Right ventricle myocardium inferior (tissue), 1 donor: ENCODE measurements around the gene TTBK1. TPM values are rescaled to one million over a fixed set of nuclear protein-coding genes. Genes with fewer than 3 reads are reported as not detected.

Experiments used
- ATAC-seq: fragments of 200-7000 bp; cut with Tn5 transposase; one replicate; pipeline ENCODE4 v1.9.1; 2020; ENCODE audit warnings: mild to moderate bottlenecking, moderate library complexity
- DNase-seq: peaks from one replicate; pipeline ENCODE4 v3.0.0; 2021; ENCODE audit errors: missing footprints
- intact Hi-C: fragments of 100-400 bp; cut with DNase I; formaldehyde crosslinking; loops from one replicate; pipeline ENCODE4 v1.11.0; 2022
- total RNA-seq: library from RNA; stranded (reverse); fragmentation: NEBNext Ultra II Directional; extraction: Animal tissue kit (Norgen Biotek cat#: 25700); gene quantifications from one replicate; pipeline ENCODE4 v1.2.1, GENCODE V29; 2021
- donor health status: DM: no; HTN: yes; CAD: no; lungs with severe emphysema.

Gene TTBK1
- total RNA-seq, 1 donor from 2014 or later: 0.19 TPM

DNA sequence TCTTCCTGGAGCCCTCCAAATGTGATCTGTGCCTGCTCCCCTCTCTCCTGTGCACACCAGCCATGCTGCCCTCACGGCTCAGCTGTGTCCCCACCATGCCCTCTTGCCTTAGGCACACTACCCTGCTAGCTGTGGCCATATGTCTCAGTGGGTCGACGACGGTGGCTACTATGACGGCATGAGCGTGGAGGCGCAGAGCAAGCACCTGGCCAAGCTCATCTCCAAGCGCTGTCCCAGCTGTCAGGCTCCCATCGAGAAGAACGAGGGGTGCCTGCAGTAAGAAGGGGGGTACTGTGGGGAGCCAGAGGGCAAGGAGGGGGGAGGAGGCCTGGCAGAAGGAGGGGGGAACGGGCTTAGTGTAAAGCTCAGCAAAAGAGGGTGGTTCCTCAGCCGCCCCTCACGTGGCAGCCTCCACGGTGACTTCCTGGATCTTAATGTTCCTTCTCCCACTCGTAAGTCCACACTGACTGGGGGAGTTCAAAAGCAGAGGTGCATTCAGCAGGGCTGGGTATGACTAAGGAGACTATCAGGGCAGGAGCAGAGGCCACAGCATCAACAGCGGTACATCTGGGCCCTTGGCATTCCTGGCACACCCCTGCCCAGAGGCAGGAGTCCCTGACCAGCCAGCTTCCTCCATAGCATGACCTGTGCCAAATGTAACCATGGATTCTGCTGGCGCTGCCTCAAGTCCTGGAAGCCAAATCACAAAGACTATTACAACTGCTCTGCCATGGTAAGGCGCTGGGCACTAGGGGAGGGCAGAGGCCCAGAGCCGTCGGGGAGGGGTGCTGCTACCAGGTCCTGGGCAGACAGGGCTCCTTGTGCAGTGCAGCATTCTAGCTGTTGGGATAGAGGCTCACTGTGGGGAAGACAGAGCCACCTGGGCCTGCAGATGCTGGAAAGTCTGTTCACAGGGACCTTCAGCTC lies 22.0 kb upstream of the TTBK1 start:
- ATAC-seq (peak; percentile 23), DNase-seq (peak; percentile 34)
- intact Hi-C loops: no loop called here

DNA sequence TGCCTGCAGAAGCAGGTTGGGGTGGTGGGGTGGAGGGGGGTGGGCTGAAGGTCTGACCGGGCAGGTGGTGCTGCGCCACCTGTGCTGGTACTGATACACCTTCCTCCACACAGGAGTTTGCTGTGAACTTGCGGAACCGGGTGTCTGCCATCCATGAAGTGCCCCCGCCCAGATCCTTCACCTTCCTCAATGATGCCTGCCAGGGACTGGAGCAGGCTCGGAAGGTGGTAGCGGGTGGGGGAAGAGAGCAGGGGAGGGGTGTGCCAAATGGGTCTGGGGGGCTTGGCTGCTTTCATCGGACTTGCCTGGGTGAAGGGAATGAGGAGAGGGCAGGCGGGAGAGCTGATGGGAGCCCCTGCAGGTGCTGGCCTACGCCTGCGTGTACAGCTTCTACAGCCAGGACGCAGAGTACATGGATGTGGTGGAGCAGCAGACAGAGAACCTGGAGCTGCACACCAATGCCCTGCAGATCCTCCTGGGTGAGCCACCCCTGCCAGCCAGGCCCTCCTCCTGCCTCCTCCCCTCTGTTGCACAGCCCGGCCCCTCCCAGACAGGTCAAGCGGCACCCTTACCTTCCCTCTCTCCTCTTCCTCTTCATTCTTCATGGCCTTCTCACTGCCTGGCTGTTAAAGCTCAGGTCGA lies 20.7 kb upstream of the TTBK1 start:
- DNase-seq: peak; percentile 33
- ATAC-seq: no peak
- intact Hi-C loops: no loop called here

DNA sequence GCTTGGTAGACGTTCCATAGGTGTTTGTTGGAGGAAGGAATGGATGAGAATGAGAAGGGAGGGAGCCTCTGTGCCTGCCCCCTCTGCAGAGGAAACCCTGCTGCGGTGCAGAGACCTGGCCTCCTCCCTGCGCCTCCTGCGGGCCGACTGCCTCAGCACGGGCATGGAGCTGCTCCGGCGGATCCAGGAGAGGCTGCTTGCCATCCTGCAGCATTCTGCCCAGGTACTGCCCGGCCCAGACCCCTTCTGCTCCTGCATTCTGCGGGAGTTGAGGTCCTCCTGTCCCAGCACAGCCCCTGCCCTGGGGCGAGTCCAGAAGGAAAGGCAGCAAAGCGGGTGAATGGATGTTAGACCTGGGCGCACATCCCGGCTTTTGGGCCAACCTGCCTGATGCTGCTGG lies 20.1 kb upstream of the TTBK1 start:
- no peak for ATAC-seq
- peak; percentile 47 for DNase-seq
- intact Hi-C loops: no loop called here

DNA sequence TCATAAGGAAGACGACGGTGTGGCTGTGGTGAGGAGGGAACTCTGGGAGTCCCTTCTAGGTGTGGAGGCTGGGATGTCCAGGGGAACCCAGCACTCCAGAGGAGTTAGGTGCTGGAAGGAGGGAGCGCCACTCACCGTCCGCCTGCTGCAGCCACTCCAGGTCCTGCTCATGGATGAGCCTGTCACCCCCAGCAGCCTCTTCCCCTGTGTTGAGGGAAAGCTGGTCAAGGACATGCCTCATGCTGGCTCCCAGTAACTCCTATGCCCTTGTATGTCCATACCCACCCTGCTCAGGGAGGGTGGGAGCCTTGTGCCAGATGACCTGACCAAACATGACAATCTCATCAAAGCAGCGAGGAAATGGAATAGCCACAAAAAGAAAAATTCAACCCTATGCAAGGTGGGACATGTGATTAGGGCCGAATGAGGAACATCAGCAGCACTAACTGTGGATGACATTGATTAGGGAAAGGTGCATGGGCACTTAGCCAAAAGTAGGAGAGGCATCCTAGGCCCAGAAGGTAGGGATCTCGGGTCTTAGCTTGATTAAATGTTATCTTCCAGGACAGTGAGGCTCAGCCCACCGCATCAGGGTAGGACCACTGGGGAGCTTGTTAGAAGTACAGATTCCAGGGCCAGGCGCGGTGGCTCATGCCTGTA lies 17.0 kb upstream of the TTBK1 start:
- ATAC-seq (no peak), DNase-seq (no peak)
- intact Hi-C loops: no loop called here

- intact Hi-C loops: no loop called here
- ATAC-seq: peak; percentile 97
Measured at GRCh38 chr6:43228951-43229802, 14.1 kb upstream of the TTBK1 start, which contains the start of gene DNPH1. TSS of gene DNPH1 (minus strand) at chr6:43229481. CDS start at chr6:43229456, 25 bp downstream.

GRCh38 chr6:43229803-43230620 lies 13.3 kb upstream of the TTBK1 start:
- DNase-seq (peak; percentile 46), ATAC-seq (no peak)
- intact Hi-C loops: no loop called here

More at GRCh38 chr6:43228951-43229802, 14.1 kb upstream of the TTBK1 start, which contains the start of gene DNPH1:
- DNase-seq: peak; percentile 89

GRCh38 chr6:43231053-43231452 lies 12.2 kb upstream of the TTBK1 start:
- no peak for ATAC-seq
- intact Hi-C loops: no loop called here
- DNase-seq: no peak

GRCh38 chr6:43231735-43232450 lies 11.4 kb upstream of the TTBK1 start:
- DNase-seq (no peak), ATAC-seq (no peak)
- intact Hi-C loops: no loop called here

DNA sequence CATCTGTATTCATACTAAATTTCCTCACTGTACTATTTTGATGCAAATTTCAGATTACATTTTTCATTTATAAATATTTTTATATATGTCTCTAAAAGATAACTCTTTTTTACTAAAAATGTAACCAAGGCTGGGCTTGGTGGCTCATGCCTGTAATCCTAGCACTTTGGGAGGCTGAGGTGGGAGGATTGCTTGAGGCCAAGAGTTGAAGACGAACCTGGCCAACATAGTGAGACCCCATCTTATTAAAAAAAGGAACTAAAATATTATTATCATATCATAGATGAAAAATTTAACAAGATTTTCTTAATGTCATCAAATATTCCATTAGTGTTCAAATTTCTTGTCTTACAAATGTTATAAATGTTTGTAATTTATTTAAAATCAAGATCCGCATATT lies 7.4 kb upstream of the TTBK1 start:
- no peak for DNase-seq
- no peak for ATAC-seq
- intact Hi-C loops: no loop called here

- no peak for DNase-seq
- intact Hi-C loops: no loop called here
- no peak for ATAC-seq
Measured at GRCh38 chr6:43239054-43239453, 4.2 kb upstream of the TTBK1 start.

DNA sequence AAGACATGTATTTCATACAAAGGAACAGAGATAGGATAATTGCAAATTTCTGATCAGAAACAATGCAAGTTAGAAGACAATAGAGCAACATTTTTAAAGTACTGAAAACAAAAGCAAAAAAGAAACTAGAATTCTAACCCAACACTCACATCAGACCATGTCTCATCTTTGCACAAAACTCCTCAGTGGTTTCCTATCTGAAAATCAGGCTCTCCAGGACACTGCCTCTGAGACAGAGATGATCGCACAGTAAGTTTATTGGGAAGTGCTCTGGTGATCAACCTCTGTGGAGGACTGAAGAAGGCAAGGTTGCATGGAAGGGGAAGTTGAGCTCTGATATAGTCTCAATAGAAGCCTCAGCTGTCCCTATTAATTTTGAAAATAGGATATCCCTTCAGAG lies 2.3 kb upstream of the TTBK1 start:
- intact Hi-C loops: no loop called here
- no peak for ATAC-seq
- DNase-seq: no peak

DNA sequence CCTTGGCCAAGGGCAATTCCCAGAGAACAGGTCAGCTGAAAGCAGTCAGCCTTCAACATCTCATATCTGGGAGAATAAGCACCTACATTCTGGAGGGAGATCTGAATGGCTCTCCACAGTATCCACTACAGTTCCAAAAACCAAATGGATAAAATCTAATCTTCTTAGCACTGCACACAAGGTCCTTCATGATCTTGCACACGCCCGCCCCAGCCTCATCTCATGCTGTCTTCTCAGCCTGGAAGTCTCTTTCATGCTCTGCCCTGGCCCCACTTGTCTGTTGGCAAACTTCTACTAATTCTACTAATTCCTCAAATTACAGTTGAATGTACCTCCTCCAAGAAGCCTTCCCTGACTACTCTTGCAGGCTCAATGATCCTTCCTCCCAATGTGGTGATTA lies 1.8 kb upstream of the TTBK1 start:
- no peak for ATAC-seq
- no peak for DNase-seq
- intact Hi-C loops: no loop called here

DNA sequence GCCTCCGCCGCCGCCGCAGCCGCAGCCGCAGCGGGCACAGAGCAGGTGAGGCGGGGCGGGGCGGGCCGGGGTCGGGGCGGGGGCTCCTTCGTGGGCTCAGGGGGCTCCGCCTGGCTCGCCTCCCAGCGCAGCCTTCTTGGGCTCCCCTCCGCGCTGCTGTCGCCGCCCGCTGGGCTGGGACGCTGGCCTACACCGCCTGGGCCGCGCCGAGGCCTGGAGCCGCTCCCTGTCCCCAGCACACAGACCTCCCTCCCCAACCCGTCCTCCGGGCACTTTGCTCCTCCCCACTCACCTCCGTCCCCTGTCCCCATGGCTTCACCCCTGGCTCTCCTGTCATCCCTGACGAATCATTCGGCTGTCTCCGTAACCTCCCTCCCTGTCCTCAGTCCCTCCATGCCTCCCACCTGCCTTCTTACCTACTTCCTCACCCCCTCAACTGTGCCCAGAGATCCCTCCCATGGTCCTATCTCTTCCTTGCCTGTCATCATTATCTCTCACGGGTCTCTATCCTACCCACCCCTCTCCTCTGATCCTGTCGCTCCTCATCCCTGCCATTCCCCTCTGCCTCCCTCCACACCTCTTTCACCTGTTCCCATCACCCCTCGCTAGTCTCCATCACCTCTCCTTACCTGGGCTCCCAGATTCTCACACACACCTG lies 512 bp downstream of the TTBK1 start:
- no peak for ATAC-seq
- intact Hi-C loops: no loop called here
- DNase-seq: no peak

- DNase-seq: no peak
- intact Hi-C loops: no loop called here
- peak; percentile 70 for ATAC-seq
Measured at GRCh38 chr6:43246301-43247113, 3.2 kb downstream of the TTBK1 start.

GRCh38 chr6:43247114-43247999 lies 4.1 kb downstream of the TTBK1 start:
- ATAC-seq: peak; percentile 95
- intact Hi-C loops: no loop called here

More at GRCh38 chr6:43247114-43247999, 4.1 kb downstream of the TTBK1 start:
- peak; percentile 90 for DNase-seq
